SH-SY5Y (cell line): ENCODE data around the gene COMMD7.

Experiments
- GATA2 ChIP-seq: IDR thresholded peaks from 2 replicates; pipeline ENCODE4 v1.6.1; 2011; ENCODE audit warnings: mild to moderate bottlenecking, low read depth, low read length
- GATA3 ChIP-seq: IDR thresholded peaks from 2 replicates; pipeline ENCODE4 v1.6.1; 2011; ENCODE audit warnings: low read depth, mild to moderate bottlenecking, low read length, moderate library complexity

DNA sequence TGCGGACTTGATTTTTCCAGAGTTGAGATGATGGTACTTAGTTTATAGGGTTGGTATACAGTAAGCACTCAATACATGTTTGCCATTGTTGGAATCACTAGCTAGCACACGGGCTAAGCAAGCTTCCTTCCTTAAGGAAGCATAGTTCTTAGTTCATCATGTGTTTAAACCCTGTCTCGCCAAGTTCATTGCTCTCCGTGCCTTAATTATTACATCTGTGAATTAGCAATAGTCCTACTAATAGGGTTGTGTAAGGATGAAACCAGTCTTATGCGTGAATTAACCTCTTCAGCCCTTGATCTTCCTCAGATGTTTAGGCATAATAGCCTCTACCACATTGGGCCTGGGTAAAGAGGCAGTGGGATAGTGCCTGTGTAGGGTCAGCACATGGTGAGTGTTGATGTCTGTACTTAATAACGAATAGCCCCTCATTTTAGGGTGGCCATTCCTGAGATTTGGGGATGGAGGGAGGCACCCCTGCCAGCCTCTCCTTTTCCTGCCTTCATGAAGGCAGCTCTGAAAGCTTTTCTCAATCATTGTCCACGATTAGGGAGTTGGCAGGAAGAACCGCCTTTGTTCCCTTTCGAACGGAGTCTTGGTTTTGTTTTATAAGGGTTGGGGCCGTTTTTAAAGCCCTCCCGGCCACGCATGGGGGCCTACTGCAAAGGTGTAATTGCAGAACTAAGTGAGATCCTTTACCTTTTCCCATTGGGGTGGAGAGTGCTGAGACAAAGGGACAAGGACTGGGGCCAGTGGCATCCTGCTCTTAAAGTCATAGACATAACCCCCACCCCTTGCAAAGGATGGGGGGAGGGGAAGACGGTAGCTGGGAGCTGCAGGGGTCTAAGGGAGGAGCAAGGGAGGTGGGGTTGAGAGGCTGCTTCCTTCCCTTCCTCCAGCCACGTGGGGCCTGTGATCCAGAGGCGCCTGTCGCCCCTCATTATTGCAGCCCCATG lies 21.0 kb upstream of the COMMD7 start:
- no peak for TF ChIP-seq GATA2
- TF ChIP-seq GATA3: no peak
